DOHH2 (cell line): ENCODE results near the gene TMEM140.

Experiments
- EZH2phosphoT487 ChIP-seq: fragments of 200-600 bp; sonication (generic); IDR thresholded peaks from 2 replicates; pipeline ENCODE4 v1.6.1; 2017; ENCODE audit warnings: borderline replicate concordance, mild to moderate bottlenecking, antibody characterized with exemption, low read length, moderate library complexity, mixed read lengths
- TF ChIP-seq, protein P1 (sequence below): fragments of 200-600 bp; sonication (generic); IDR thresholded peaks from one replicate; pipeline ENCODE4 v1.5.1; 2014; ENCODE audit warnings: antibody characterized with exemption, mild to moderate bottlenecking, low read depth, low read length; ENCODE audit not compliant: poor library complexity, severe bottlenecking

DNA sequence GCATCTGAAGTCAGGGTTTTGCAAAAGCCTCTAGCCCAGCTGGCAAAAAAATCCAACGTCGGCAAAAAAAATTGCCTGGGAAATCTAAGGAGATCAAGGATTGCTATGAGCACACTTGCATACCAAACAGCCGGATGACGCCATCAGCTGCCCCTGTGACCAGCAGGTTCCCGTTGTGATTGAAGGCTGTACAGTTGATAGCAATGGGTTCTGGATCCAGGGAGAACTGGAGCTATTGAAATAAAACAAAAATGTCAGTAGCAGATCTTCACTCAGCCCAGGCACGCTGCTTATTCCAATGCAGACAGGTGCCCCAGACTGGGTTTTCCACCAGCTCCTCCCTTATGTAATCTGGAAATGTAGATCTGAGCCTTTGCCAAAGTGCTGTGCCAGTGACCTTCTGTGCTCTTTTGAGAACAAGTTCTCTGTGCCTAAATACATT lies 41.4 kb downstream of the TMEM140 start:
- TF ChIP-seq, protein P1, sequence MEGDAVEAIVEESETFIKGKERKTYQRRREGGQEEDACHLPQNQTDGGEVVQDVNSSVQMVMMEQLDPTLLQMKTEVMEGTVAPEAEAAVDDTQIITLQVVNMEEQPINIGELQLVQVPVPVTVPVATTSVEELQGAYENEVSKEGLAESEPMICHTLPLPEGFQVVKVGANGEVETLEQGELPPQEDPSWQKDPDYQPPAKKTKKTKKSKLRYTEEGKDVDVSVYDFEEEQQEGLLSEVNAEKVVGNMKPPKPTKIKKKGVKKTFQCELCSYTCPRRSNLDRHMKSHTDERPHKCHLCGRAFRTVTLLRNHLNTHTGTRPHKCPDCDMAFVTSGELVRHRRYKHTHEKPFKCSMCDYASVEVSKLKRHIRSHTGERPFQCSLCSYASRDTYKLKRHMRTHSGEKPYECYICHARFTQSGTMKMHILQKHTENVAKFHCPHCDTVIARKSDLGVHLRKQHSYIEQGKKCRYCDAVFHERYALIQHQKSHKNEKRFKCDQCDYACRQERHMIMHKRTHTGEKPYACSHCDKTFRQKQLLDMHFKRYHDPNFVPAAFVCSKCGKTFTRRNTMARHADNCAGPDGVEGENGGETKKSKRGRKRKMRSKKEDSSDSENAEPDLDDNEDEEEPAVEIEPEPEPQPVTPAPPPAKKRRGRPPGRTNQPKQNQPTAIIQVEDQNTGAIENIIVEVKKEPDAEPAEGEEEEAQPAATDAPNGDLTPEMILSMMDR, result no peak
- no peak for TF ChIP-seq EZH2phosphoT487
